ENCODE measurements around the gene GSK3A. TPM values are rescaled to one million over a fixed set of nuclear protein-coding genes. Genes with fewer than 3 reads are reported as not detected.

GSK3A gene
- total RNA-seq, 1 experiment from 2014 or later, result 44.6 TPM

DNA sequence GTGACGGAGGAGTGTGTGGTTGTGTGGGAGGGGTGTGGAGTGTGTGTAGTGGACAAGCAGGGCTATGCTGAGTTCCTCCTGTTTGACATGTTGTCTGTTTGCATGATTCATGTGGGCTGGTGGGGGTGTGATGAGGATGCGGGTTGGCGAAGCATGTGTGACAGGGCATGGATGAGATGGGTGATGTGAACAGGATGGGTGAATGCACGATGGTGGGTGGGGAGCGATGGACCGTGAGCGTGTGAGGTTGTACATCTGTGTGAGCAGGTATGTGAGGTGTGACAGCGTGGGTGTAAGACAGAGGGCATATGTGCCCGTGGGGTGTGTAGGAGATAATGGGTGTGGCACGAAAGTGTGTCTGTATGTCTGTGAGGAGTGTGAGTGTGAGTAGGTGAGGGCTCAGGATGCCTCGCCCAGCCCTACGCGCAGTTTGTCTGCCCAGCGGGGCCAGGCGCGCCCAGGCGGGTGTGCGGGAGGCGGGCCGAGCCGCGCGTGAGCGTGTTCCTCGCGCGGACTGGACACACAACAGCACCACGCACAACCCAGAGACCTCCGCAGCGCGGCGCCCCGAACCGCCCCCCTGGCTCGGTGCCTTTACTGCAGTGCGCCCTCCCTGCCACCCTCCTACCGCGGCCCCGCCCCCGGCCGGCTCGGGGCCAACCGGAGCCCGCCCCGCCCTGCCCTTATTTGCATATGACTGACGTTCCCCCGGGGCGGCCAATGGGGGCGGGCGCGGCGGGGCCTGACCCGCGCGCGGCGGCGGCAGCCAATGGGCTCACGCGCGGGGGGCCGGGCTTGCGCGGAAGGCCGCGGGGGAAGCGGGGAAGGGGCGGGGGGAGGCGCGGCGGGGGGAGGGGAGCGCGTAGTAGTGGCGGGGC, 41.0 kb upstream of the GSK3A start:
- peak overlapping the region; percentile 76; the same call in 1 of the 2 replicates for H2AFZ ChIP-seq
- TF ChIP-seq EZH2 (IDR thresholded peaks at IDR 0.05; ENCODE audit: low read depth), result no peak
- TF ChIP-seq, protein P1, sequence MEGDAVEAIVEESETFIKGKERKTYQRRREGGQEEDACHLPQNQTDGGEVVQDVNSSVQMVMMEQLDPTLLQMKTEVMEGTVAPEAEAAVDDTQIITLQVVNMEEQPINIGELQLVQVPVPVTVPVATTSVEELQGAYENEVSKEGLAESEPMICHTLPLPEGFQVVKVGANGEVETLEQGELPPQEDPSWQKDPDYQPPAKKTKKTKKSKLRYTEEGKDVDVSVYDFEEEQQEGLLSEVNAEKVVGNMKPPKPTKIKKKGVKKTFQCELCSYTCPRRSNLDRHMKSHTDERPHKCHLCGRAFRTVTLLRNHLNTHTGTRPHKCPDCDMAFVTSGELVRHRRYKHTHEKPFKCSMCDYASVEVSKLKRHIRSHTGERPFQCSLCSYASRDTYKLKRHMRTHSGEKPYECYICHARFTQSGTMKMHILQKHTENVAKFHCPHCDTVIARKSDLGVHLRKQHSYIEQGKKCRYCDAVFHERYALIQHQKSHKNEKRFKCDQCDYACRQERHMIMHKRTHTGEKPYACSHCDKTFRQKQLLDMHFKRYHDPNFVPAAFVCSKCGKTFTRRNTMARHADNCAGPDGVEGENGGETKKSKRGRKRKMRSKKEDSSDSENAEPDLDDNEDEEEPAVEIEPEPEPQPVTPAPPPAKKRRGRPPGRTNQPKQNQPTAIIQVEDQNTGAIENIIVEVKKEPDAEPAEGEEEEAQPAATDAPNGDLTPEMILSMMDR (conservative IDR thresholded peaks at IDR 0.05), result no peak
- POLR2A ChIA-PET (ENCODE audit: unreplicated experiment), result no interaction called here
- peak overlapping the region; percentile 85 for H3K4me2 ChIP-seq
- H3F3A ChIP-seq (ENCODE audit: insufficient read depth, low read depth), result peaks cover 35% of the 10 kb centered on the region; the same call in 1 of the 2 replicates
- peaks cover 15% of the 10 kb centered on the region; the same call in 1 of the 2 replicates for H4K20me1 ChIP-seq (ENCODE audit: insufficient read depth)
- no peaks in the 10 kb centered on the region for H3K9me3 ChIP-seq (ENCODE audit: insufficient read depth, low read depth)
- H3K79me2 ChIP-seq (ENCODE audit: low read depth), result peaks cover 14% of the 10 kb centered on the region; the same call in 1 of the 2 replicates
- TSS peak; percentile 40 for BruUV-seq (replicated peaks)
- peak; percentile 71 to 94 for DNase-seq
- no peaks in the 10 kb centered on the region for H3K27me3 ChIP-seq (ENCODE audit: insufficient read depth, low read depth)
- no peak overlapping the region for H3K27ac ChIP-seq
- intact Hi-C loops (cut with micrococcal nuclease; ENCODE audit: unreplicated experiment), result loop anchor here (1.0 to 5.0 kb wide), 3 partner anchors 40 to 66 kb away; partner anchors contain the start of genes DEDD2 and MEGF8
- H3K4me1 ChIP-seq (replicated peaks; ENCODE audit: insufficient read depth), result peaks cover 42% of the 10 kb centered on the region
- H3K36me3 ChIP-seq (ENCODE audit: low read depth), result no peaks in the 10 kb centered on the region
- CTCF ChIA-PET, result interaction anchor here (0.6 kb wide), 1 partner anchor 1375 kb away, joined by 3 read pairs; no protein-coding TSS in a partner anchor
- H3K9me2 ChIP-seq (ENCODE audit: insufficient read depth), result no peaks in the 10 kb centered on the region
- peak overlapping the region; percentile 66 for H3K4me3 ChIP-seq

DNA sequence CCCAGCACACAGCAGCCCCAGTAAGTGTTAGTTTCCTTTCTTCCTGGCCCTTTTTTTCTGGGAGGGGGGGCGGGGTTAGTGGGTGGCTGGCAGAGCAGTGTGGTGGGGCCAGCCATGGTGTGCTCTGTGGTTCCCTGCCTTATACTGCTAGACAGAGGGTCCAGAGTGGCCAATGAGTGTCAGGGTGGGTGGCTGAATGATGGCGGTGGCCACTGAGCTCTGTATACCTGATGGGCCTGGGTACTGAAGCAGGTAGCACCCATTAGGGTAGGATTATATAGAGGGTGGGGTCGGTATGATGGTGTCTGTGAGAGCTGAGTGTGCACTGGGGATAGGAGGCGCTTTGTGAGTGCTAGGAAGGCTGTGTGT, 40.4 kb upstream of the GSK3A start:
- Histone ChIP-seq H3K79me2 (ENCODE audit: low read depth) (peaks cover 14% of the 10 kb centered on the region; the same call in 1 of the 2 replicates), H3K9me3 (ENCODE audit: insufficient read depth, low read depth) (no peaks in the 10 kb centered on the region), H3K27me3 (ENCODE audit: insufficient read depth, low read depth) (no peaks in the 10 kb centered on the region), H4K20me1 (ENCODE audit: insufficient read depth) (peaks cover 15% of the 10 kb centered on the region; the same call in 1 of the 2 replicates), H3K4me2 (peak overlapping the region; percentile 85), H3F3A (ENCODE audit: insufficient read depth, low read depth) (peaks cover 35% of the 10 kb centered on the region; the same call in 1 of the 2 replicates), H2AFZ (no peak overlapping the region), H3K4me1 (replicated peaks; ENCODE audit: insufficient read depth) (peaks cover 42% of the 10 kb centered on the region), H3K36me3 (ENCODE audit: low read depth) (no peaks in the 10 kb centered on the region), H3K4me3 (no peak overlapping the region), H3K9me2 (ENCODE audit: insufficient read depth) (no peaks in the 10 kb centered on the region), H3K27ac (no peak overlapping the region)
- no peak for DNase-seq
- intact Hi-C loops (cut with micrococcal nuclease; ENCODE audit: unreplicated experiment), result loop anchor here (1.0 to 5.0 kb wide), 3 partner anchors 40 to 66 kb away; partner anchors contain the start of genes DEDD2 and MEGF8
- ChIA-PET POLR2A (ENCODE audit: unreplicated experiment) (interaction anchor here (1.7 kb wide), 1 partner anchor 39 kb away, joined by 16 read pairs; no protein-coding TSS in a partner anchor), CTCF (interaction anchor here (0.6 kb wide), 1 partner anchor 75 kb away, joined by 3 read pairs; no protein-coding TSS in a partner anchor)
- TF ChIP-seq EZH2 (IDR thresholded peaks at IDR 0.05; ENCODE audit: low read depth), result no peak
- TF ChIP-seq, protein P1 (conservative IDR thresholded peaks at IDR 0.05), result no peak
- BruUV-seq (replicated peaks), result no TSS peak
